Osteocyte (in vitro differentiated cells): ENCODE measurements around the gene CHST7. TPM values are rescaled to one million over a fixed set of nuclear protein-coding genes. Genes with fewer than 3 reads are reported as not detected.
A peak's percentile ranks its signal among the peaks of the same experiment; 100 is the strongest.

Source experiments
- DNase-seq: peaks from one replicate; pipeline ENCODE4 v3.0.0; 2021; ENCODE audit warnings: mixed read lengths; ENCODE audit not compliant: unreplicated experiment; ENCODE audit errors: extremely low spot score
- H3K27ac Mint-ChIP-seq: one replicate; pipeline ENCODE4 v1.8.0; 2021; ENCODE audit warnings: mild to moderate bottlenecking, mixed read lengths; ENCODE audit not compliant: unreplicated experiment
- H3K27me3 Mint-ChIP-seq: one replicate; pipeline ENCODE4 v1.8.0; 2021; ENCODE audit warnings: mixed read lengths; ENCODE audit not compliant: unreplicated experiment
- H3K36me3 Mint-ChIP-seq: one replicate; pipeline ENCODE4 v1.8.0; 2021; ENCODE audit warnings: mixed read lengths; ENCODE audit not compliant: unreplicated experiment
- H3K4me1 Mint-ChIP-seq: one replicate; pipeline ENCODE4 v1.8.0; 2021; ENCODE audit warnings: mixed read lengths; ENCODE audit not compliant: unreplicated experiment
- H3K4me3 Mint-ChIP-seq: one replicate; pipeline ENCODE4 v1.8.0; 2021; ENCODE audit warnings: mild to moderate bottlenecking, moderate library complexity, mixed read lengths; ENCODE audit not compliant: unreplicated experiment
- H3K9me3 Mint-ChIP-seq: one replicate; pipeline ENCODE4 v1.8.0; 2021; ENCODE audit warnings: mixed read lengths; ENCODE audit not compliant: unreplicated experiment
- total RNA-seq: library from RNA; stranded (reverse); gene quantifications from 2 replicates; pipeline ENCODE4 v1.2.1, GENCODE V29; 2021
- TF ChIP-seq, protein P1 (sequence below): fragments of 200-600 bp; sonication (generic); IDR thresholded peaks from 2 replicates; pipeline ENCODE4 v1.5.0; 2021; ENCODE audit warnings: antibody characterized with exemption, mild to moderate bottlenecking, moderate library complexity

Gene CHST7
- total RNA-seq, 1 donor from 2014 or later = 14.8 TPM

- Mint-ChIP-seq H3K9me3 (peaks cover 17% of the 10 kb centered on the region), H3K4me3 (no peak overlapping the region), H3K4me1 (peaks cover 2% of the 10 kb centered on the region), H3K27ac (no peak overlapping the region), H3K36me3 (no peaks in the 10 kb centered on the region), H3K27me3 (no peaks in the 10 kb centered on the region)
- TF ChIP-seq, protein P1, sequence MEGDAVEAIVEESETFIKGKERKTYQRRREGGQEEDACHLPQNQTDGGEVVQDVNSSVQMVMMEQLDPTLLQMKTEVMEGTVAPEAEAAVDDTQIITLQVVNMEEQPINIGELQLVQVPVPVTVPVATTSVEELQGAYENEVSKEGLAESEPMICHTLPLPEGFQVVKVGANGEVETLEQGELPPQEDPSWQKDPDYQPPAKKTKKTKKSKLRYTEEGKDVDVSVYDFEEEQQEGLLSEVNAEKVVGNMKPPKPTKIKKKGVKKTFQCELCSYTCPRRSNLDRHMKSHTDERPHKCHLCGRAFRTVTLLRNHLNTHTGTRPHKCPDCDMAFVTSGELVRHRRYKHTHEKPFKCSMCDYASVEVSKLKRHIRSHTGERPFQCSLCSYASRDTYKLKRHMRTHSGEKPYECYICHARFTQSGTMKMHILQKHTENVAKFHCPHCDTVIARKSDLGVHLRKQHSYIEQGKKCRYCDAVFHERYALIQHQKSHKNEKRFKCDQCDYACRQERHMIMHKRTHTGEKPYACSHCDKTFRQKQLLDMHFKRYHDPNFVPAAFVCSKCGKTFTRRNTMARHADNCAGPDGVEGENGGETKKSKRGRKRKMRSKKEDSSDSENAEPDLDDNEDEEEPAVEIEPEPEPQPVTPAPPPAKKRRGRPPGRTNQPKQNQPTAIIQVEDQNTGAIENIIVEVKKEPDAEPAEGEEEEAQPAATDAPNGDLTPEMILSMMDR = no peak
- no peak for DNase-seq
These were observed 48.0 kb downstream of the CHST7 start for GRCh38 chrX:46621572-46621971.

DNA sequence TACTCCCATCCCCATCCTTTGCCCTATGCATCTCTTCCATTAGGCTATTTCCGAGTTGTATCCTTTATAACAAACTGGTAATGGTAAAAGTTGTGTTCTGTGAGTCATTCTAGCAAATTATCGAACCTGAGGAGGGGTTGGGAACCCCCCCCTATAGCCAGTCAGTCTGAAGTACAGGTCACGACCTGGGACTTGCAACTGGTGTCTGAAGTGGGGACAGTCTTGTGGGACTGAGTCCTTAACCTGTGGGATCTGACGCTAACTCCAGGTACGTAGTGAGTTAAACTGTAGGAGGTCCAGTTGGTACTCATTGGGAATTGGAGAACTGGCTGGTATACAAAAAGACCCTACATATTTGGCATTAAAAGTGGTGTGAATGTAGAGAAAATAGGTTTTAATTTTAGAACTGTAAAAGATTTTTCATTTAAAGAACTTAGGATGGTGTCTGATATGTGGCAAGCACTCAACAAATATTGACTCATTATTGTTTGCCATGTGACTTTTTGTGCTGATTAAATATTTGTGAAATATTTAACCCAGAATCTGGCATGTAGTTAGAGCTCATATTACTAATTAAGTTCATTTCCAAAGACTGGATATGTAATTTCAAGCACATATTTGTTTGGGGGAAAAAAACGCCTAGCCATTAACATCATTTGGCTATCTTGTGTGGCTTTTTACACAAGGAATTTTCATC, 50.7 kb downstream of the CHST7 start:
- Mint-ChIP-seq H3K36me3 (no peaks in the 10 kb centered on the region), H3K4me3 (no peak overlapping the region), H3K27me3 (no peaks in the 10 kb centered on the region), H3K4me1 (peaks cover 20% of the 10 kb centered on the region), H3K27ac (no peak overlapping the region), H3K9me3 (peaks cover 6% of the 10 kb centered on the region)
- TF ChIP-seq, protein P1 = no peak
- DNase-seq = no peak

- peaks cover 20% of the 10 kb centered on the region for H3K4me1 Mint-ChIP-seq
- DNase-seq = no peak
- H3K27ac Mint-ChIP-seq = no peak overlapping the region
- no peak overlapping the region for H3K4me3 Mint-ChIP-seq
- H3K36me3 Mint-ChIP-seq = no peaks in the 10 kb centered on the region
- H3K27me3 Mint-ChIP-seq = no peaks in the 10 kb centered on the region
- H3K9me3 Mint-ChIP-seq = peaks cover 6% of the 10 kb centered on the region
- TF ChIP-seq, protein P1 = no peak
These were observed 53.0 kb downstream of the CHST7 start for GRCh38 chrX:46626566-46626965.

- H3K4me1 Mint-ChIP-seq = peaks cover 19% of the 10 kb centered on the region
- TF ChIP-seq, protein P1 = no peak
- H3K4me3 Mint-ChIP-seq = no peak overlapping the region
- no peaks in the 10 kb centered on the region for H3K27me3 Mint-ChIP-seq
- H3K27ac Mint-ChIP-seq = no peak overlapping the region
- no peak for DNase-seq
- peaks cover 11% of the 10 kb centered on the region for H3K9me3 Mint-ChIP-seq
- H3K36me3 Mint-ChIP-seq = no peaks in the 10 kb centered on the region
These were observed 53.5 kb downstream of the CHST7 start for GRCh38 chrX:46627062-46627461.

DNA sequence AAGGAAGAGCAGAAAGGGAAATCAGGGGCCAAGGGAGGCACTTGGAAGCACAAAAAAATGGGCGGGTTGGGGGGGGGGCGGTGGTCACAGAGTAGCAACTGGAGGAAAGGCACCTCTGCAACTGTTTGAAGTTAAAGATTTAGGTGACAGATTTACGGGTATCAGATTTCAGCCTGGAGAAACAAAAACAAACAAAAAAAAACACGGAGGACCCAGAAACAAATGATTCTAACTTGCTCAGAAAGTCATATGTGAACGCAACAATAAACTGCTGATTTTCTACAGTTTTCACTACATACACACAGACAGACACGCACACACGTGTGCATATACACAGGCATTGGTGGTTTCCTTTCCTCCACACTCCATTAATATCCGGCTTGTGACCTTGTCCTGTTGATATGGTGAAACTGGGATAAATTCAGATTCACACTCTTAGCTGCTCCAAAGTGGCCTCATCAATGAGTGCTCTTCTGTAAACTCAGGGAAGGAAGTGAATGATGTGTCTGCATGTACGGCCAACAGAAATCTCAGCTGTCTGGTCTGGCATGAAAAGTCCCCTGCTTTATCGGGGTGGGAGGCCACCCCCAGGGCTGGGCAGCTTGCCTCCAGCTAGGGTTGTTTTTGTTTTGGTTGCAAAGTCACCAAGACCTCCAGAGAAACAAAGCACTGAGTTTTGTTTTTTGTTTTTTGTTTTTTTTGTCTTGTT, 54.3 kb downstream of the CHST7 start:
- peaks cover 17% of the 10 kb centered on the region for H3K9me3 Mint-ChIP-seq
- no peaks in the 10 kb centered on the region for H3K27me3 Mint-ChIP-seq
- no peak for DNase-seq
- TF ChIP-seq, protein P1 = no peak
- H3K36me3 Mint-ChIP-seq = no peaks in the 10 kb centered on the region
- H3K4me1 Mint-ChIP-seq = peaks cover 18% of the 10 kb centered on the region
- no peak overlapping the region for H3K4me3 Mint-ChIP-seq
- H3K27ac Mint-ChIP-seq = peak overlapping the region; percentile 70
